Measurements from ENCODE around the gene CKAP4. TPM values are rescaled to one million over a fixed set of nuclear protein-coding genes. Genes with fewer than 3 reads are reported as not detected.

Gene CKAP4
- total RNA-seq, 1 experiment from 2014 or later = 62.4 TPM

- no peak overlapping the region for H2BK20ac ChIP-seq (ENCODE audit: low read depth, low read length, poor library complexity, severe bottlenecking)
- H3K14ac ChIP-seq (ENCODE audit: insufficient read depth, low read length) = no peak overlapping the region
- H2BK5ac ChIP-seq (ENCODE audit: insufficient read length, low read length) = no peak overlapping the region
- no peak overlapping the region for H3K4ac ChIP-seq (ENCODE audit: low read depth, low read length)
- no peak overlapping the region for H2BK12ac ChIP-seq (ENCODE audit: insufficient read length, low read depth, low read length)
- WGBS (ENCODE audit: extremely low coverage, insufficient read length, low lambda C conversion rate) = no CpG with 5 or more reads among the region's 1 CpG
- no peak overlapping the region for H3K27ac ChIP-seq (ENCODE audit: insufficient read length, low read depth, low read length)
- DNase-seq = no peak
- no peak overlapping the region for H3K18ac ChIP-seq (ENCODE audit: insufficient read length, low read depth, low read length)
- H2AK5ac ChIP-seq (ENCODE audit: insufficient read length, low read length) = no peak overlapping the region
- no peak overlapping the region for H2BK120ac ChIP-seq (ENCODE audit: low read depth, low read length, poor library complexity, severe bottlenecking)
- H3K23me2 ChIP-seq (ENCODE audit: insufficient read length, low read depth, low read length, poor library complexity, severe bottlenecking) = no peaks in the 10 kb centered on the region
- H4K5ac ChIP-seq (ENCODE audit: insufficient read length, low read depth, low read length) = no peak overlapping the region
- no peaks in the 10 kb centered on the region for H3K36me3 Mint-ChIP-seq (ENCODE audit: insufficient read depth in 1 of 3, low read depth in 3 of 3)
- H3K9me3 ChIP-seq (ENCODE audit: control insufficient read depth, low read depth, low read length) = no peaks in the 10 kb centered on the region
- no peaks in the 10 kb centered on the region for H3K4me1 Mint-ChIP-seq
- no peaks in the 10 kb centered on the region for H3K79me1 ChIP-seq (ENCODE audit: insufficient read depth, low read depth, low read length, poor library complexity, severe bottlenecking)
- no peak overlapping the region for H3K56ac ChIP-seq (ENCODE audit: insufficient read length, low read depth, low read length)
- H3K79me2 ChIP-seq (ENCODE audit: insufficient read depth, low read length) = no peaks in the 10 kb centered on the region
- no peak overlapping the region for H4K8ac ChIP-seq (replicated peaks; ENCODE audit: insufficient read length, low read depth, low read length)
- no peaks in the 10 kb centered on the region; the same call in none of the 2 replicates for H3K27me3 Mint-ChIP-seq (ENCODE audit: low read depth)
- H3T11ph ChIP-seq (ENCODE audit: low read length) = no peak overlapping the region
- TF ChIP-seq CTCF (conservative IDR thresholded peaks at IDR 0.05) = no peak
- H3K27me3 ChIP-seq (ENCODE audit: insufficient read depth, low read length) = no peaks in the 10 kb centered on the region
- H3K9ac ChIP-seq (ENCODE audit: extremely low read depth, insufficient read length, low read length) = no peak overlapping the region
- H4K91ac ChIP-seq (ENCODE audit: insufficient read length, low read depth, low read length) = no peak overlapping the region
- no peaks in the 10 kb centered on the region for H4K20me1 ChIP-seq (ENCODE audit: control insufficient read depth, insufficient read depth, insufficient read length)
- H3K9me3 Mint-ChIP-seq = peaks cover 0 to 2% of the 10 kb centered on the region in 2 experiments; a peak in 1 of 5 replicates
- H2BK15ac ChIP-seq (ENCODE audit: low read depth, low read length) = no peak overlapping the region
- no peak overlapping the region for H3K23ac ChIP-seq (ENCODE audit: insufficient read length, low read depth, low read length)
- no peak overlapping the region for H3K4me2 ChIP-seq (ENCODE audit: insufficient read depth, insufficient read length, low read length)
- no peak overlapping the region for H2AFZ ChIP-seq (ENCODE audit: low read length)
- no peak overlapping the region for H3K4me3 Mint-ChIP-seq
- H3K4me1 ChIP-seq (ENCODE audit: insufficient read depth, low read length) = no peaks in the 10 kb centered on the region
- no peak overlapping the region for H3K27ac Mint-ChIP-seq
Observed at GRCh38 chr12:106265116-106265515, 17.3 kb upstream of the CKAP4 start.

Data from H9 (cell line).